Activated CD4-positive, CD25-positive, alpha-beta regulatory T cell (primary cell): Measurements from ENCODE around the gene TMCC1.

Source experiments
- DNase-seq, 4 experiments: peaks; one replicate each; lab custom pipeline; 2025; lab: John Stamatoyannopoulos, UW

Gene TMCC1

DNA sequence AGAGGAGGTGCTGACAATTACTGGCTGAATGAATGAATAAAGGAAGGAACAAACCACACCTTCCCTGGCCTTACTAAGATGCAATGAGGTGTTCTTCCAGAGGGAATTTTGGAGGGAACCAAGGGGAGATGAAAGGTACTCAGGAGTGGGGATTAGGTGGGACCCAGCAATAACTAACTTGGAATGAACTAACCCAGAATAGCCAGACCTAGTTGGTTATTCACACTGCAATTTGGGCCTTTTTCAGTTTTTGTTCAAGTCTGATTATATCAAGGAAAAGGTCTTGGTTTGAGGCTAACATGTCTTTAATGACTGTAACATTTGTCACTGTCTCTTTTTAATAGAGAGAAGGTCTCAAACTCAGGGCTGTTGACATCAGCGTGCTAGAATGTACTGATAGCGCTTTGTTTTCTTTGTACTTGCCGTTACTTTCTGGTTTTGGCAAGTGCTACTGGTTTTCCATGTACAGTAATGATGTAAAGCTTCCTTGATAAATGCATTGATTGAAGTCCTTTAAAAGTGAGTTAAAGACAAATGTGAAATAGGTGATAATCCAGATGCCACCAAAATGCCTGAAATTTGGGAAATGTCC lies 283.8 kb downstream of the TMCC1 start:
- DNase-seq = no peak

DNA sequence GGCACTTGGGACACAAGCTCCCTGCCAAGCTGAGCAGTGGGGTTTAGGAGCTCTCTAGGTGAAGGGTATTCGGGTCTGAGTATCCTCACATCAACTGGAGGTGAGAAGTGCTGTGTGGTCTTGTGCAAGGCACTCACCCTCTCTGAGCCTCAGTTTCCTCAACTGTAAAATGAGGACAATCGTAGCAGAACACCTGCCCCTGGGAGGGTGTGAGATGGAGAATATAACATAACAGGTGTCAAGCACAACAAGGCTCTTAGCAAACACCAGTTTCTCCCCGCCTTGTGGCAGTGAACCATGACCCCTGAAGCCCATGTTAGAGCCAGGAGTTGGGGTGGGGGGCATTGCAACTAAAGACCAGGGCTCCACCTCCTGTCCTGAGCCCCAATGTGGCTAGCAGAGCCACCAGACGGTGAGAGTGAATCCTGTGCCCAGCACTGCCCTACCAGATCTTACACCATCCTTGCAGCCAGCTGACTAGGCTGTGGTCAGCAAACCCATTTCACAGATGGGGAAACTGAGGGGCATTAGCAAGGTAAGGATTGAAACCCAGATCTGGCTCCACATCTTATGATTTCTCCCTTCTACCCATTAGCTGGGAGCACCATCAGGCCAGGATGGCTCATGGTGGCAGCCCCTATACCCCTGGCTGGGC lies 284.4 kb downstream of the TMCC1 start:
- no peak for DNase-seq

DNA sequence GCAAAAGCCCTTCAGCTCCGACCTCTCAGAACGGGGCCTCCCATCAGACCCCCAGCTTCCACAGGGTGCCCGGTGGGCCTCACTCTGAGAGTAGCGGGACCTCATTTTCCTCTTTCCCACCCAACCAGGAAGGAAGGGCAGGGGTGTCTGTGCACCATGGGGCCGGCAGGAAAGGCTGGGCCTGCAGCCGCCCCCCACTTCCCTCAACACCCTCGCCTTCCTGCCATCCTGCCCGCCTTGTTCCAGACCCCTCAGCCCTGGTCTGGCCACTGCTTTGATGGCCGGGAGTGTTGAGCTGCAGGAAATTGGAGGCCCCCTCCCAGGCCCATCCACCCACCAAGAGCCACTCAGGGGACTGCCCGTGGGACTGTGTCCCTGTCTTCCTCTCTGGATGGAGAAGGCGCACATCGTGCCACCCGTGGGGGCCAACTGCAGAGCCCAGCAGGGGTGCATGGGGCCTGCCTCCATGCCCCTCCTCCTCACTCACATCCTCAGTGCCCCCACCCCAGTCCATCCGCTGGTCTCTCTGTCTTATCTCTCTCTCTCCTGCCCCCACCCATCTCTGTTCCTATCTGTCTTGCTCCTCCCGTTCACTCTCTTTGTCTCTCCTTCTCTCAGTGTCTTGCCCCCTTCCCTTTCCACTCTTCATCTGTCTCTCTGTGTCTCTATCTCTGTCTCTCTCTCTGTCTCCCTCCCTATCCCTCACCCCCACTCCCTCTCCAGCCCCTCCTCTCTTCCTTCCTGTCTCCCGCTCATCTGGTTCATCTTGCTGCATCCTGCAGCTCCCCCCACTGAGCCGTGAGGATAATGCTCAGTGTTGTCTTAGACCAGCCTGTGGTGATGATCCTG lies 285.2 kb downstream of the TMCC1 start:
- no peak for DNase-seq

DNA sequence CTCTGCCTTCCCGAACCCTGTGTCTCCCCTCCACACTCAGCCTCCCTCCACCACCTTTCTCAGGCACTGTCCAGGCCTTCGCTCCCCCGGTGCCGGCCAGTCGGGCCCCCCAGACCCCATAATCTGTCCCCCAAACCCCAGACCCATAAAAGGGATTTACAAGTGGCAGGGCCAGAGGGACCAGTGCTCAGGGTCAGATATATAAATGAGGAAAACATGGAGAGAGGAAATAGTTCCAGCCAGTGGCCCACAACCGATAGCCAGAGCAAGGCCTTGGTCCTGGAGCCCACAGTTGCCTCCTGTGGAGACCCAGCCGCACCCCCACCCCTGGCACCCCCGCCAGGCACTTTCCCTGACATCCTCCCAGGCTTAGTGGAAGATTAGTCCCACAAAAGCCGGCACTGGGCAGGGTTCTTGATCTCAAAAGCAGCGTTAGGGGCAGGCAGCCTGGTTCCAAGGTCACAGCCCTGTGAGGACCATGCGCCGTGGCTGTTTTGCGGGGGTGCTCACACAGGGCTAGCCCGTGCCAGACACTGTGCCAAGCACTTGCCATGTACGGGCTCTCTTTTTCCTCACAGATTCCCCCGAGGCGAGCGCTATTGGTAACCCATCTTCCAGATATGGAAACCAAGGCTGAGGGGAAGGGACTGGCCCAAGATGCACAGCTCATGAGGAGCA lies 286.0 kb downstream of the TMCC1 start:
- DNase-seq = no peak

DNA sequence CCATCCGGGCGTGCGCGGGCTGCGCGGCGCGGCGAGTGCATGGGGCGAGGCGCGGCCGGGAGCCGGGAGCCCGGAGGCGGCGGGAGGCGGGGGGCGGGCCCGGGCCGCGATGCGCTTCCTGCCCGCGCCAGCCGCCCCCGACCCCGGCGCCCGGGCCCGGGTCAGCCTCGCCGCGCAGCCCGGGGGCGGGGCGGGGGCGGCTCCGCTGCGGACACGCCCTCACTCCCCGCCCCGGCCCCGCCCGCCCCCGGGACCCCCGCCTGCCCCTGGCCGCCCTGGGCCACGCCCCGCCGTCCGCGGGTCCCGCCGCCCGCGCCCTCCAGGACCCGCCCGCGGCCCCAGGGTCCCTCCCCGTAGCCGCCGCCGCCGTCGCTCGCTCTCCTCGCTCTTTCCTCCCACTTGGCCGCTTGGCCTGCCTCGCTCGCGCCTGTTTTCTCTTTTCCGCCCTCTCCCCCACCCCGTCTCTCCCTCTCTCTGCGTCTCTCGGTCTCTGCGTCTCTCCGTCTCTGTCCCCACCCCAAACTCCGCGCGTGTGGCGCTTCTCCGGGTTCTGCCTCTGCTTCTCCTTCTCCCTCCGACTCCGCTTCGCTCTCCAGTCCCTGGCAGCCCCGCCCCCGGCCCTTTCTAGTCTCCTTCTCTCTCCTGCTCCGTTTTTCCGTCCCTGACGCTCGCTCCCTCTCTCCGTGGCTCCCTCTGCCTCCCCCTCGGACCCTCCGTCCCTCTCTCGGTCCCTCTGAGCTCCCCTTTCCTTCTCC lies 286.7 kb downstream of the TMCC1 start, which contains the start of gene PLXND1:
Gene PLXND1, minus strand, starts transcription at position 41 of the 755 bp plus-strand sequence. Its CDS starts 37 bp downstream, at position 4.
- peak in 1 of 4 experiments; percentile 8 for DNase-seq

DNA sequence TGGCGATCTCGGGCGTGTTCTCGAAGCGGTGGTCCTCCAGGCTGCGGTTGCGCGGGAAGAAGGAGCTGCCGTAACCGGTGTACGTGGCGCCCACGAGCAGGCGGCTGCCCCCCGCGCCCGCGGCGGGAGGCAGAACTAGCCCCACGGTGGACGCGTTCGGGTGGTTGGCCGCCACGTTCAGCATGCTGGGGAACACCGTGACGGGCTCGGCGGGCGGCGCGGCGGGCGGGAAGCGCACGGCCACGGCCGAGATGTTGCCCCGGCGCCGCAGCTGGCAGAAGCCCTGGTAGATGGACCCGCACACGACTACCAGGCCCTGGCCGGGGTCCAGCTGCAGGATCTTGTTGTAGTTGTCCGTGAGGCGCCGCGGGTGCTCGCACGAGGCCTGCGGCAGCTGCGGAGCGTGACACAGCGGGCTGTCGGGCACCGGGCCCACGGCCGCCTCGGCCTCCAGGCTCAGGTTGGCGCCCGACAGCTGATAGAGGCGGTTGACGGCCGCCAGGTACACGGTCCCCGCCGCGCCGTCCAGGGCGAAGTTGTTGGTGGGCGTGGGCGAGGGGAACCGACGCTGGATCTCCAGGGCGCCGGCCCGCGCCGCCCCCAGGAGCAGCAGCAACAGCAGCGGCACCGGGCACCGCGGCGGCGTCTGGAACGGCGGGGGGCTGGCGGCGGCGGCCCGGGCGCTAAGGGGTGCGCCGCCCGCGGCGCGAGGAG lies 287.4 kb downstream of the TMCC1 start:
- no peak for DNase-seq

DNA sequence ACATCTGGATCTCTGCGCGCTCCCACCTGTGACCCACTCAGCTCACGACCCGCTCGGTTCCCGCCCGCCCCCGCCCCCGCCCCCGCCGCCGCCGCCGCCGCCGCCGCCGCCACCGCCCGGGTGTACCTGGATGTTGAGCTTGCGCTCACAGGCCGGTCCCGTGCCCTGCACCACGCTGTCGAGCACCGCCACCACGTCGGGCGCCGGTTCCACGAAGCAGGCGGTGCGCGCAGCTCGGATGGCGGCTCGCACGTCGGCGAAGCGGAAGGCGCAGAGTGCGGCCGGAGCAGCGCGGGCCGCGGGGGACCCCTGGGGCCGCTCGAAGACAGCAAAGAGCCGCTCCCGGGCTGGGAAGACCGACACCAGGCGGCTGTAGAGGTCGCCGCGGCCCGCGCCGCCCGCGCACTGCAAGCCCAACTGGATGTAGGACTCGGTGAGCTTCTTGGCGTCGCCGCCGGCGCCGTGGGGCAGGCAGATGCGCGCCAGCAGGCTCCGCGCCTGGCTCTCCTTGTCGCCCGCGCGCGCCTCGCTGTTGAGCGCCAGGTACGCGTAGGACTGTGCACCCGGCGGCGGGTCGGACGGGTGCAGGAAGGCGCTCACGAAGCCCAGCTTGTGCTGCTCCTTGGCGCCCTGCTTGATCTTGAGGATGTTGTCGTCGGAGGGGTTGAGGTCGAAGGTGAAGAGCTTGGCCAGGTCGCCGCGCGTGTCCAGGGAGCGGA lies 288.1 kb downstream of the TMCC1 start:
- DNase-seq = peak in 3 of 4 experiments; percentile 14 to 27 (median 24)

DNA sequence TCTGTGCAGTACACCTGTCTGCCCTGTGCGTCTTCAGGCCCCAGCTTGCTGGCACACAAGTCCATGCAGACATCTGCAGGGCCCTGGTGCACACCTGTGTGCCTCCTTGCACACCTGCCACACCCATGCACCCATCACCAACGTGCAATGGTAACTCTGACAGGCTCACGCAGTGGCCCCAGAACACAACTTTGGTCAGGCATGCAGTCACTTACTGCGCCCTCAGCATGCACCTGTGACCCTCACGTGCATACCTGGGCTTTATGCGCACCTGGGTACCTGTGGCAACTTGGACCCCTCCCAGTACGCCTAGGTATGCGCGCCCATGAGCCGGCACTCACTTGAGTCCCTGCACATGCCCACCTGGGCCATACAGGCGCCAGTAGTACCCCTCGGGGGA lies 288.7 kb downstream of the TMCC1 start:
- DNase-seq = no peak

DNA sequence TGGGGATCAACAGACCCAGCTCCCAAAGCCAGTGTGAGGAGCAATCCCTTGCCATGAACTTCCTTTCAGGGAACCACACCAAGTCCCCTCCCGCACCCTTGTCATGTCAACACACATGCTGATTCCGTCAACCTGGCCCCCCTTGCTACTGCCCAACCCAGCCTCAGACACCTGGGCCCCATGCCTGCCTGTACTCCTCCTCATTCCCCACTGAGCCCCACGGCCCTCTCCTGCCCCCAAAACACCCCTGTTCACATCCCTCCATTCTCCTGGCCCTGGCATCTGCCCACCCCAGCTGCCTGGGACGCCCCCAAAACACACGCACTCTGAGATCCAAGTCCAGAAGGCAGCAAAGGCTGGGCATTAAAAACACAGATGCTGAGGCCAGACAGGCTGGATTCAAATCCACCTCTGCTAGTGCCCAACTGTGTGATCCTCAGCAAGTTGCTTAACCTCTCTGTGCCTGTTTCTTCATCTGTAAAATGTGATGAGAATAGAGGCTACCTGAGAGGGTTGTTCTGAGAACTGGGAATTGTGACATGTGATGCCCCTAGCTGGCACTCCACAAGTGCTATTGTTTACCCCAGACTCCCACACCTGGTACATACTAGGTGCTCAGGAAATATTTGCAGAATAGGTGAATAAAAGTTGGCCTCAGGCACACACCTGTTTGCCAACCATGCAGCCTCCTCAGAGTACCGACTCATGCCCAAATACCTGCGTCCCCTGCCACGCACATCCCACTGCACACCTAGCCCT lies 289.3 kb downstream of the TMCC1 start:
- DNase-seq = no peak

DNA sequence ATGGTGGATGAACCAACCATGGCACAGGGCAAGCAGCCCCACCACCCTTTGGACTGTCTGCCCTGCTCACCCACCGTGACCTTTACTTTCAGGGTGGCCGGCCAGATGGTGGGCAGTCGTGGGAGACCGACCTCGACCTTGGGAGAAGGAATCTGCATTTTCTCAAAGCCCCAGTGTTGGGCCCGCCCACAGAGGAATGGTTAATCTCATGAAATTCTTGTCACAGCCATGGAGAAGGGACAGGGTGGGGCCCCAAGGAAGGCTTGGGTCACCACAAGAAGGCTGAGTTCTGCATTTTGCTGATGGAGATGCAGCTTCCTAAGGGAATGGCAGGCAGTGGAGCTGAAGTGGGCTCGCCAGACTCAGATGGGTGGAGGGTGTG lies 290.0 kb downstream of the TMCC1 start:
- no peak for DNase-seq

DNA sequence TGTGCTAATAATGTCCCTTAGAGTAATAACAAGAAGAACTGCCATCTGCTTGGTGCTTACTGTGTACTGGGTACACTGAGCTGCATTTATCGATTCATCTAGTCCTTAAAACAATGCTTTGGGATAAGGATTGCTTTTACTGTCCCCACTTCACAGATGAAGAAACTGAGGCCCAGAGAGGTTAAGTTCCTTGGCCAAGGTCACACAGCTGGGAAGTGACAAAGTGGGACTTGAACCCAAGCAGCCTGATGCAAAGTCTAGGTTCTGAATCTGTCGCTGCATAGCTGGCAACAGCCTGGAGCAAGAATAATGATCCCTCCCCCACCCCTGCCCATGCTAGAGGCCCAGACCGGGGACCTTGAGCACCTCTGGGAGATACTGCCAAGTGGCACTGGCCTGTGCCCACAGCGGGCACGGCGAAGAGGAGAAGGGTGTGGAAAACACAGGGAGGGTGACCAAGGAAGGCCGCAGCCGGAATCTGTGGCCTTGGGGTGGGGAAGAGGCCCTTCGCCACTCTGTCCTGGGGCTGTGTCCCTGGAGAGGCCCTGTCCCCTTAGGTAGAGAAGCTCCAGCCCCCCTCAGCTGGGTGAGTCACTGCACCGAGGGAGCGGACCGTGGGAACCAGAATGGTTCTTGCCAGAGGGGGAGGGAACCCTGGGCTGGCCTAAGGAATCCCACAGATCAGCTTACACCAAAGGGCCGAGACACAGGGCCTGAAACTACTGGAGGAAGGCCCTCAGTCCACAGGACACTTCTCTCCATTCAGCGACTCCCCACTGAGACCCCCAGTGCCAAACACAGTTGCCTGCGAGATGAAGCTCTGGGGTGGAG lies 290.6 kb downstream of the TMCC1 start:
- no peak for DNase-seq

DNA sequence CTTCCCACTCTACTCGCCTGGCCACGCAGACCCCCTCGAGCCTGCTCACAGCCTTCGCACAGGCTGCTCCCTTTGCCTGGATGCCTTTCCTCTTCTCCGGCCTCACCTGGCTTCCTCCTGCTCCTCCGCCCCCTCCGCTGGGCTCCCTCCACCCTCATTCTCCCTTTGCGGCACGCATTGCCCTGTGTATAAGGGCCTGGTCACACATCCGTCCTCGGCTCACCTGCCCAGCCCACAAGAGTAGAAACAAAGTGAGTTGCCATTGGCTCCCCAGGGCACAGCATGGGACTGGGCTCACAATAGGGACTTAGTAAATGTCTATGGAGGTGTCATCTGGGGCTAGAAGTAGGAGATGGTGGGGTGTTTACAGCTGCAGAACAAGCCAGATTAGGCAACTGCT lies 291.2 kb downstream of the TMCC1 start:
- DNase-seq = no peak

DNA sequence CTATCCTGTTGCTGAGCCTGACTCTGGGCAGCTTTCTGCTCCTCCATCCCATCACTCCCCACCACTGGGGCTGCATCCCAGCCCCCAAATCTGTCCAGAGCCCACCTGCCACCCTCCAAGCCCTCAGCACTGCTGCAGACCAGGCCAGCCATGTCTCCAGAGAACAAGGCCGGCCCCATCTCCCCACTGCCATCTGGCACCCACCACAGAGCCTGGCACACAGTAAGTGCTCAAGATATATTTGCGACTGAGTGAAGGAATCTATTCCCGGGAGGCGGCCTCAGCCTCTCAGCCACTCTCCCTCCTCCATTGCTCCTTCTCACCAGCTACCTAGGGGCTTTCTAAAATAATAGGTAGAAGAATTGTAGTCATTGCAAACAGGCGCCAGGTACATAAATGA lies 291.8 kb downstream of the TMCC1 start:
- no peak for DNase-seq

DNA sequence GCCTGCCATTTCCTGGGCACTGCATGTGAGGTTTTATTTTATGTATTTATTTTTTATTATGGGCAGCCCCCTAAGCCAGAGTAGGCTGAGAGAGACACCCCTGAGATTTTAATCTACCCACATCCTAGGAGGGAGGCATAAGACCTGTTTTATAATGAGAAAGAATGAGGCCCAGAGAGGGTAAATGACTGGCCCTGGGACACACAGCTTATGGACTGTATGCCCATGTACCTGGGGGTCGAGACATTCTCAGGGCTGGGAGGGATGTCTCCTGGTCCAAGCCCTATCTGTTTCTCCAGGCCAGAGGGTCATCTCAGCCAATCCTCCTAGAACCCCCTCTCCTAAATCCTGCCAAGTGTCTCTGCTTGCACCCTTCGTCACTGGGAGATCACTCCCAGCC lies 293.2 kb downstream of the TMCC1 start:
- no peak for DNase-seq

DNA sequence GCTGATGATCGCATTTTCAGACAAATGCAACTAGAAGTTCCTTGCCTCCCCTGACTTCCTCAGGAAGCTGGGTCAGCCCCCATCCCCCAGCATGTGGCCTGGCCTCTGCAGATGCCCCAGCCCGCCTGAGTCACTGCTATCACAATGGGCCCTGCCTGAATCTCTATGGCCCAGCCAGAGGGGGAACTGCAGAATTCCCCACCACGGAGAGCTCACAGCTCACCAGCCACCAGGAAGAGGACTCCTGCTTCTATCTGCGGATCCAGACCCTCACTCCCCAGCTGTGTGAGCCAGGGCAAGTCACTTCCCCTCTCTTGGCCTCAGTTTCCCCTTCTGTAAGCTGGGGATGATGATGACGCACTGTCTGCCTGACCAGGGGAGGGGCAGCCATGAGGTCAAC lies 293.9 kb downstream of the TMCC1 start:
- DNase-seq = no peak

DNA sequence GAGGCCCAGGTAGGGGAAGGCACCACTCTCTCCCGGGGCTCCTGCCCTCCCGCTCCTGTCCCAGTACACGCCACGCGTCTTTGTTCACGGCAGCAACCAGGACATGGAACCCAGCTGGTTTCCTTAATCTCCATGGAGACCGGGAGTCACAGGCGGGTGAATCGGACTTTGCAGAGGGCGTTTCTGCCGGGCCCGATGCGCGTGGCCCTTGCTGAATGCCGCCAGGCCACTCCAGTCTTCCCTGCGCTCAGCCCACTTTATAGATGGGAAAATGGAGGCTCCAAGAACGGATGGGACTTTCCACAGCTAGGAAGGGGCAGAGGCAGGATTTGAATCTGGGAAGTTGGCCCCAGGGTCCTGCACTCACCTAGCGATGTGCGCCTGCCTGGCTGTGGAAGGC lies 294.4 kb downstream of the TMCC1 start:
- no peak for DNase-seq

DNA sequence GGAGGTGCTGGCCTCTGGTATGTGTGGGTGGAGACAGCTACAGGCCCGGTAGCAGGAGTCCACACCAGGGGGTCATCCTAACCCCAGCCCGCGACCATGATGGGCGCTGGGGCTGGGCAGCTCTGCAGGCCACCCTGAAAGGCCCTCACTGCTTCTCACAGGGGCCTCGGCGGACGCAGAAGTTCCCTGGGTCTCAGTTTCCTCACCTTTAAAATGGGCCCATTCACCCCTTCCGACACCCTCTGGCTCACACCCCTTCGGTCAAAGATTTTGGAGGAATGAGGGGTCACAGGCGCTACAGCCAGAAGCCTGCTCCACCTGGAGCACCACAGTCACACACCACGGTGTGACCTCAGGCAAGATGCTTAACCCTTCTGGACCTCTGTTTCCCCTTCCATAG lies 295.0 kb downstream of the TMCC1 start:
- no peak for DNase-seq

DNA sequence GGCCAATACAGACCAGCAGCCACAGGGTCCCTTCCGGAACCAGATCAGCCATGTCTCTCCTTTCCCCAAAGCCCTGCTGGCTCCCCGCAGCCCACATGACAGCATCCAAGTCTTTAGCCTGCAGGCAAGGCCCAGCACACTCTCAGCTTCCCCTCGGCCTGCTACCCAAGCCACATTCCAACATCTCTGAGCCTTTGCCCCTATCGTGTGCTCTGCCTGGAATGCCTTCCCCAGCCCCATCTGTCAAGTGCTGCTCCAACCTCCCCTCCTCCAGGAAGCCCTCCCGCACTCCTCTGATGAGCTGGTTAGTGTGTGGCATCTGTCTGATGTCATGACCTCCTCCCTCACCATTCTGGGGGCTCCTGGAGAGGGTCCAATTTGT lies 295.5 kb downstream of the TMCC1 start:
- DNase-seq = no peak
